UCSD-AML1 (cell line): ENCODE measurements around the gene ITGB2.

ENCODE experiments used
- DNase-seq: peaks from one replicate; lab custom pipeline; 2025; ENCODE audit not compliant: unreplicated experiment; lab: John Stamatoyannopoulos, UW

The ITGB2 gene

GRCh38 chr21:44911384-44912157, 9.1 kb downstream of the ITGB2 start:
- DNase-seq, result peak; percentile 32

- DNase-seq, result no peak
Measured at GRCh38 chr21:44911068-44911383, 9.7 kb downstream of the ITGB2 start.

- DNase-seq, result no peak
Measured at GRCh38 chr21:44910229-44911067, 10.3 kb downstream of the ITGB2 start.

- DNase-seq, result no peak
Measured at GRCh38 chr21:44909719-44910118, 11.0 kb downstream of the ITGB2 start.

- no peak for DNase-seq
Measured at GRCh38 chr21:44908908-44909307, 11.8 kb downstream of the ITGB2 start.

GRCh38 chr21:44907966-44908895, 12.5 kb downstream of the ITGB2 start:
- DNase-seq, result peak; percentile 54

- no peak for DNase-seq
Measured at GRCh38 chr21:44907225-44907965, 13.3 kb downstream of the ITGB2 start.

- DNase-seq, result no peak
Measured at GRCh38 chr21:44905728-44906090, 15.0 kb downstream of the ITGB2 start.

GRCh38 chr21:44905016-44905727, 15.5 kb downstream of the ITGB2 start:
- DNase-seq, result no peak

GRCh38 chr21:44904141-44904923, 16.4 kb downstream of the ITGB2 start:
- no peak for DNase-seq

GRCh38 chr21:44903689-44904088, 17.0 kb downstream of the ITGB2 start:
- DNase-seq, result no peak

- no peak for DNase-seq
Measured at GRCh38 chr21:44903050-44903685, 17.5 kb downstream of the ITGB2 start.

GRCh38 chr21:44902268-44903049, 18.2 kb downstream of the ITGB2 start:
- DNase-seq, result no peak

- no peak for DNase-seq
Measured at GRCh38 chr21:44901391-44902074, 19.2 kb downstream of the ITGB2 start.

- no peak for DNase-seq
Measured at GRCh38 chr21:44900559-44901251, 20.0 kb downstream of the ITGB2 start.

- DNase-seq, result no peak
Measured at GRCh38 chr21:44899768-44900558, 20.7 kb downstream of the ITGB2 start.
